NCI-H1694 (cell line): Measurements from ENCODE around the gene DUOXA2.
"Not testable (repeated sequence)": the region's sequence is repeated elsewhere in the genome, so short reads cannot be mapped to it uniquely, and the experiment has no call there.

Source experiments
- DNase-seq: peaks from one replicate; lab custom pipeline; 2025; lab: John Stamatoyannopoulos, UW

Gene DUOXA2

GRCh38 chr15:45097466-45097865, 16.7 kb upstream of the DUOXA2 start:
- DNase-seq: no peak

- no peak for DNase-seq
These were observed 14.5 kb upstream of the DUOXA2 start for GRCh38 chr15:45099549-45100165.

- DNase-seq: no peak
These were observed 13.1 kb upstream of the DUOXA2 start for GRCh38 chr15:45100884-45101625.

GRCh38 chr15:45101749-45102148, 12.4 kb upstream of the DUOXA2 start:
- DNase-seq: no peak

GRCh38 chr15:45102226-45102625, 11.9 kb upstream of the DUOXA2 start:
- no peak for DNase-seq

GRCh38 chr15:45104170-45104569, 10.0 kb upstream of the DUOXA2 start:
- DNase-seq: not testable (repeated sequence)

GRCh38 chr15:45105586-45105985, 8.5 kb upstream of the DUOXA2 start:
- no peak for DNase-seq

GRCh38 chr15:45106002-45106790, 7.9 kb upstream of the DUOXA2 start:
- DNase-seq: no peak

- DNase-seq: no peak
These were observed 6.0 kb upstream of the DUOXA2 start for GRCh38 chr15:45107941-45108630.

GRCh38 chr15:45110256-45110820, 3.8 kb upstream of the DUOXA2 start:
- no peak for DNase-seq

- DNase-seq: no peak
These were observed 2.6 kb upstream of the DUOXA2 start for GRCh38 chr15:45111390-45112142.

- DNase-seq: no peak
These were observed 2.0 kb upstream of the DUOXA2 start for GRCh38 chr15:45112143-45112590.

- DNase-seq: no peak
These were observed 1.3 kb upstream of the DUOXA2 start for GRCh38 chr15:45112591-45113379.

- no peak for DNase-seq
These were observed 641 bp upstream of the DUOXA2 start for GRCh38 chr15:45113380-45113990.

- no peak for DNase-seq
These were observed 592 bp downstream of the DUOXA2 start for GRCh38 chr15:45114751-45115085.

GRCh38 chr15:45115312-45115820, 1.2 kb downstream of the DUOXA2 start:
- DNase-seq: no peak

- DNase-seq: no peak
These were observed 1.9 kb downstream of the DUOXA2 start for GRCh38 chr15:45116006-45116481.

GRCh38 chr15:45116482-45117307, 2.6 kb downstream of the DUOXA2 start:
- no peak for DNase-seq
